ENCODE measurements around the gene WDCP. TPM values are rescaled to one million over a fixed set of nuclear protein-coding genes. Genes with fewer than 3 reads are reported as not detected.

The WDCP gene
- total RNA-seq, 1 experiment from 2014 or later: 19.9 TPM

GRCh38 chr2:24087032-24087431 is 39.8 kb upstream of the WDCP start:
- no peak overlapping the region for H3K4me2 ChIP-seq (ENCODE audit: low read length)
- H3K27ac ChIP-seq (ENCODE audit: low read depth, low read length): no peak overlapping the region
- H3K9me2 ChIP-seq (ENCODE audit: insufficient read depth): no peaks in the 10 kb centered on the region
- H3K9me3 ChIP-seq (ENCODE audit: control insufficient read depth in 1 of 2, insufficient read depth in 1 of 2, low read depth in 1 of 2, low read length in 2 of 2): no peaks in the 10 kb centered on the region
- intact Hi-C loops (cut with micrococcal nuclease): no loop called here
- ChIA-PET CTCF (no interaction called here), RAD21 (ENCODE audit: low non-redundant PET in 1 of 2, low total read pairs in 2 of 2, uncharacterized antibody in 2 of 2, unreplicated experiment in 2 of 2) (interaction anchor here in 1 of 2 experiments (0.7 kb wide), 1 partner anchor 18 kb away, joined by 8 read pairs; no protein-coding TSS in a partner anchor), POLR2A (no interaction called here)
- H2AFZ ChIP-seq (ENCODE audit: low read depth, low read length, poor library complexity, severe bottlenecking): no peak overlapping the region
- H3K27me3 ChIP-seq (ENCODE audit: insufficient read depth, low read length): no peaks in the 10 kb centered on the region
- H3K4me1 ChIP-seq (ENCODE audit: control insufficient read depth in 1 of 2, insufficient read depth in 2 of 2, low read length in 2 of 2): peaks cover 11 to 20% of the 10 kb centered on the region in 2 experiments
- no peaks in the 10 kb centered on the region; a peak in 1 of 4 replicates for H3K36me3 ChIP-seq (ENCODE audit: control insufficient read depth in 1 of 2, insufficient read depth in 2 of 2, low read length in 2 of 2)
- H3K9ac ChIP-seq (ENCODE audit: low read length): no peak overlapping the region
- BruUV-seq (replicated peaks): no TSS peak
- DNase-seq (ENCODE audit: low read depth, low spot score): no peak
- no peak for ATAC-seq
- H4K20me1 ChIP-seq (ENCODE audit: insufficient read depth): no peaks in the 10 kb centered on the region
- no peaks in the 10 kb centered on the region for H3K79me2 ChIP-seq (ENCODE audit: insufficient read depth, low read length)
- H3K4me3 ChIP-seq (replicated peaks in 1 of 2; ENCODE audit: low read depth in 1 of 2, low read length in 2 of 2): no peak overlapping the region
- TF ChIP-seq ELF1 (IDR thresholded peaks at IDR 0.05; ENCODE audit: borderline replicate concordance, low read depth): no peak
- no peak for TF ChIP-seq JUND (IDR thresholded peaks at IDR 0.05)
- no peak for TF ChIP-seq RAD21 (IDR thresholded peaks at IDR 0.05; ENCODE audit: low read depth)
- TF ChIP-seq YY1 (IDR thresholded peaks at IDR 0.05; ENCODE audit: extremely low read depth, insufficient replicate concordance, low read depth, low read length): no peak
- TF ChIP-seq, protein P1, sequence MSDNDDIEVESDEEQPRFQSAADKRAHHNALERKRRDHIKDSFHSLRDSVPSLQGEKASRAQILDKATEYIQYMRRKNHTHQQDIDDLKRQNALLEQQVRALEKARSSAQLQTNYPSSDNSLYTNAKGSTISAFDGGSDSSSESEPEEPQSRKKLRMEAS (IDR thresholded peaks at IDR 0.05): no peak
- TF ChIP-seq, protein P2, sequence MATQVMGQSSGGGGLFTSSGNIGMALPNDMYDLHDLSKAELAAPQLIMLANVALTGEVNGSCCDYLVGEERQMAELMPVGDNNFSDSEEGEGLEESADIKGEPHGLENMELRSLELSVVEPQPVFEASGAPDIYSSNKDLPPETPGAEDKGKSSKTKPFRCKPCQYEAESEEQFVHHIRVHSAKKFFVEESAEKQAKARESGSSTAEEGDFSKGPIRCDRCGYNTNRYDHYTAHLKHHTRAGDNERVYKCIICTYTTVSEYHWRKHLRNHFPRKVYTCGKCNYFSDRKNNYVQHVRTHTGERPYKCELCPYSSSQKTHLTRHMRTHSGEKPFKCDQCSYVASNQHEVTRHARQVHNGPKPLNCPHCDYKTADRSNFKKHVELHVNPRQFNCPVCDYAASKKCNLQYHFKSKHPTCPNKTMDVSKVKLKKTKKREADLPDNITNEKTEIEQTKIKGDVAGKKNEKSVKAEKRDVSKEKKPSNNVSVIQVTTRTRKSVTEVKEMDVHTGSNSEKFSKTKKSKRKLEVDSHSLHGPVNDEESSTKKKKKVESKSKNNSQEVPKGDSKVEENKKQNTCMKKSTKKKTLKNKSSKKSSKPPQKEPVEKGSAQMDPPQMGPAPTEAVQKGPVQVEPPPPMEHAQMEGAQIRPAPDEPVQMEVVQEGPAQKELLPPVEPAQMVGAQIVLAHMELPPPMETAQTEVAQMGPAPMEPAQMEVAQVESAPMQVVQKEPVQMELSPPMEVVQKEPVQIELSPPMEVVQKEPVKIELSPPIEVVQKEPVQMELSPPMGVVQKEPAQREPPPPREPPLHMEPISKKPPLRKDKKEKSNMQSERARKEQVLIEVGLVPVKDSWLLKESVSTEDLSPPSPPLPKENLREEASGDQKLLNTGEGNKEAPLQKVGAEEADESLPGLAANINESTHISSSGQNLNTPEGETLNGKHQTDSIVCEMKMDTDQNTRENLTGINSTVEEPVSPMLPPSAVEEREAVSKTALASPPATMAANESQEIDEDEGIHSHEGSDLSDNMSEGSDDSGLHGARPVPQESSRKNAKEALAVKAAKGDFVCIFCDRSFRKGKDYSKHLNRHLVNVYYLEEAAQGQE (IDR thresholded peaks at IDR 0.05; ENCODE audit: low read depth): no peak
- TF ChIP-seq SP1 (IDR thresholded peaks at IDR 0.05; ENCODE audit: low read depth): no peak
- no peak for TF ChIP-seq FOSL1 (IDR thresholded peaks at IDR 0.05; ENCODE audit: low read depth)
- TF ChIP-seq ZFX (IDR thresholded peaks at IDR 0.05): no peak
- no peak for TF ChIP-seq CBX3 (IDR thresholded peaks at IDR 0.05; ENCODE audit: low read depth)
- TF ChIP-seq CEBPB (IDR thresholded peaks at IDR 0.05; ENCODE audit: low read depth): no peak
- TF ChIP-seq ATF3 (IDR thresholded peaks at IDR 0.05): no peak
- TF ChIP-seq, protein P3, sequence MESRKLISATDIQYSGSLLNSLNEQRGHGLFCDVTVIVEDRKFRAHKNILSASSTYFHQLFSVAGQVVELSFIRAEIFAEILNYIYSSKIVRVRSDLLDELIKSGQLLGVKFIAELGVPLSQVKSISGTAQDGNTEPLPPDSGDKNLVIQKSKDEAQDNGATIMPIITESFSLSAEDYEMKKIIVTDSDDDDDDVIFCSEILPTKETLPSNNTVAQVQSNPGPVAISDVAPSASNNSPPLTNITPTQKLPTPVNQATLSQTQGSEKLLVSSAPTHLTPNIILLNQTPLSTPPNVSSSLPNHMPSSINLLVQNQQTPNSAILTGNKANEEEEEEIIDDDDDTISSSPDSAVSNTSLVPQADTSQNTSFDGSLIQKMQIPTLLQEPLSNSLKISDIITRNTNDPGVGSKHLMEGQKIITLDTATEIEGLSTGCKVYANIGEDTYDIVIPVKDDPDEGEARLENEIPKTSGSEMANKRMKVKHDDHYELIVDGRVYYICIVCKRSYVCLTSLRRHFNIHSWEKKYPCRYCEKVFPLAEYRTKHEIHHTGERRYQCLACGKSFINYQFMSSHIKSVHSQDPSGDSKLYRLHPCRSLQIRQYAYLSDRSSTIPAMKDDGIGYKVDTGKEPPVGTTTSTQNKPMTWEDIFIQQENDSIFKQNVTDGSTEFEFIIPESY (IDR thresholded peaks at IDR 0.05; ENCODE audit: extremely low read depth, insufficient replicate concordance, low read length): no peak
- no peak for TF ChIP-seq EGR1 (IDR thresholded peaks at IDR 0.05; ENCODE audit: low read depth)
- TF ChIP-seq, protein P4, sequence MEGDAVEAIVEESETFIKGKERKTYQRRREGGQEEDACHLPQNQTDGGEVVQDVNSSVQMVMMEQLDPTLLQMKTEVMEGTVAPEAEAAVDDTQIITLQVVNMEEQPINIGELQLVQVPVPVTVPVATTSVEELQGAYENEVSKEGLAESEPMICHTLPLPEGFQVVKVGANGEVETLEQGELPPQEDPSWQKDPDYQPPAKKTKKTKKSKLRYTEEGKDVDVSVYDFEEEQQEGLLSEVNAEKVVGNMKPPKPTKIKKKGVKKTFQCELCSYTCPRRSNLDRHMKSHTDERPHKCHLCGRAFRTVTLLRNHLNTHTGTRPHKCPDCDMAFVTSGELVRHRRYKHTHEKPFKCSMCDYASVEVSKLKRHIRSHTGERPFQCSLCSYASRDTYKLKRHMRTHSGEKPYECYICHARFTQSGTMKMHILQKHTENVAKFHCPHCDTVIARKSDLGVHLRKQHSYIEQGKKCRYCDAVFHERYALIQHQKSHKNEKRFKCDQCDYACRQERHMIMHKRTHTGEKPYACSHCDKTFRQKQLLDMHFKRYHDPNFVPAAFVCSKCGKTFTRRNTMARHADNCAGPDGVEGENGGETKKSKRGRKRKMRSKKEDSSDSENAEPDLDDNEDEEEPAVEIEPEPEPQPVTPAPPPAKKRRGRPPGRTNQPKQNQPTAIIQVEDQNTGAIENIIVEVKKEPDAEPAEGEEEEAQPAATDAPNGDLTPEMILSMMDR (IDR thresholded peaks at IDR 0.05 in 2 of 3, conservative IDR thresholded peaks at IDR 0.05 in 1 of 3; ENCODE audit: borderline replicate concordance in 1 of 3, insufficient read depth in 1 of 3, low read depth in 2 of 3, low read length in 2 of 3): no peak
- no peak for TF ChIP-seq EZH2phosphoT487 (IDR thresholded peaks at IDR 0.05; ENCODE audit: borderline replicate concordance)
- TF ChIP-seq EZH2 (IDR thresholded peaks at IDR 0.05): no peak
- no peak for TF ChIP-seq POLR2A (IDR thresholded peaks at IDR 0.05; ENCODE audit: borderline replicate concordance, extremely low read depth, insufficient read depth, insufficient read length)
- TF ChIP-seq SRF (IDR thresholded peaks at IDR 0.05; ENCODE audit: low read depth): no peak
- TF ChIP-seq SIN3A (IDR thresholded peaks at IDR 0.05; ENCODE audit: low read depth): no peak

Data from HCT116 (cell line).